GM23338 (cell line): Measurements from ENCODE around the gene NDUFS6. TPM values are rescaled to one million over a fixed set of nuclear protein-coding genes. Genes with fewer than 3 reads are reported as not detected.

Source experiments
- ATAC-seq: fragments of 200-7000 bp; cut with Tn5 transposase; 3 replicates; pipeline ENCODE4 v1.9.1; 2020
- DNase-seq: peaks from one replicate; pipeline ENCODE4 v3.0.0-alpha.2; 2015; ENCODE audit warnings: low spot score
- H2AFZ ChIP-seq: fragments of 200-600 bp; sonication (generic); 2 replicates; pipeline ENCODE4 v1.8.0; 2016; ENCODE audit warnings: antibody characterized with exemption, mild to moderate bottlenecking, moderate library complexity
- H3F3A ChIP-seq: fragments of 200-600 bp; sonication (generic); replicated peaks from 2 replicates; pipeline ENCODE4 v1.8.0; 2017; ENCODE audit warnings: antibody characterized with exemption, mixed run types, low read depth
- H3K27ac ChIP-seq: fragments of 200-600 bp; sonication (generic); 2 replicates; pipeline ENCODE4 v1.6.1; 2016; ENCODE audit warnings: low read depth
- H3K27me3 ChIP-seq: fragments of 200-600 bp; sonication (generic); 2 replicates; pipeline ENCODE4 v1.8.0; 2016; ENCODE audit warnings: mild to moderate bottlenecking, mixed run types, moderate library complexity; ENCODE audit not compliant: insufficient read depth
- H3K36me3 ChIP-seq: fragments of 200-600 bp; sonication (generic); 2 replicates; pipeline ENCODE4 v1.8.0; 2016; ENCODE audit warnings: mild to moderate bottlenecking; ENCODE audit not compliant: insufficient read depth
- H3K4me1 ChIP-seq: fragments of 200-600 bp; sonication (generic); 2 replicates; pipeline ENCODE4 v1.8.0; 2016; ENCODE audit warnings: mild to moderate bottlenecking, moderate library complexity; ENCODE audit not compliant: insufficient read depth
- H3K4me2 ChIP-seq: fragments of 200-600 bp; sonication (generic); 2 replicates; pipeline ENCODE4 v1.7.1; 2017; ENCODE audit warnings: mixed run types
- H3K4me3 ChIP-seq: fragments of 200-600 bp; sonication (generic); 2 replicates; pipeline ENCODE4 v1.6.1; 2016; ENCODE audit warnings: mixed run types
- H3K79me2 ChIP-seq: fragments of 200-600 bp; sonication (generic); replicated peaks from 2 replicates; pipeline ENCODE4 v1.8.0; 2017; ENCODE audit warnings: mild to moderate bottlenecking; ENCODE audit not compliant: insufficient read depth
- H3K9me2 ChIP-seq: fragments of 200-600 bp; sonication (generic); 2 replicates; pipeline ENCODE4 v1.8.0; 2017; ENCODE audit not compliant: insufficient read depth
- H4K20me1 ChIP-seq: fragments of 200-600 bp; sonication (generic); replicated peaks from 2 replicates; pipeline ENCODE4 v1.8.0; 2017; ENCODE audit warnings: mild to moderate bottlenecking; ENCODE audit not compliant: insufficient read depth
- H3K27ac Mint-ChIP-seq: 2 replicates; pipeline ENCODE4 v1.8.0; 2020; ENCODE audit warnings: inconsistent platforms, mild to moderate bottlenecking, moderate library complexity, mixed read lengths
- H3K27me3 Mint-ChIP-seq: 3 replicates; pipeline ENCODE4 v1.8.0; 2022; ENCODE audit warnings: low read depth, mild to moderate bottlenecking, moderate library complexity, mixed read lengths, inconsistent platforms; ENCODE audit not compliant: insufficient read depth, poor library complexity
- H3K36me3 Mint-ChIP-seq: 3 replicates; pipeline ENCODE4 v1.8.0; 2021; ENCODE audit warnings: low read depth, mild to moderate bottlenecking, inconsistent platforms, moderate library complexity, mixed read lengths
- H3K4me1 Mint-ChIP-seq: 3 replicates; pipeline ENCODE4 v1.8.0; 2020; ENCODE audit warnings: mild to moderate bottlenecking, inconsistent platforms, mixed read lengths
- H3K4me3 Mint-ChIP-seq: 3 replicates; pipeline ENCODE4 v1.8.0; 2021; ENCODE audit warnings: moderate library complexity, mild to moderate bottlenecking, inconsistent platforms, mixed read lengths
- H3K9me3 Mint-ChIP-seq: 3 replicates; pipeline ENCODE4 v1.8.0; 2020; ENCODE audit warnings: moderate library complexity, mild to moderate bottlenecking, inconsistent platforms, mixed read lengths
- EZH2phosphoT487 ChIP-seq: fragments of 200-600 bp; sonication (generic); IDR thresholded peaks from one replicate; pipeline ENCODE4 v1.8.1; 2018; ENCODE audit warnings: antibody characterized with exemption; ENCODE audit not compliant: unreplicated experiment
- POLR2AphosphoS5 ChIP-seq: IDR thresholded peaks from 2 replicates; pipeline ENCODE4 v1.6.1; 2016; ENCODE audit warnings: antibody characterized with exemption, low read depth
- STAT1 ChIP-seq: IDR thresholded peaks from one replicate; pipeline ENCODE4 v1.6.1; 2016; ENCODE audit warnings: antibody characterized with exemption; ENCODE audit not compliant: unreplicated experiment
- ZNF114 ChIP-seq: fragments of 250-450 bp; sonication (Bioruptor Pico); IDR thresholded peaks from 2 replicates; pipeline ENCODE4 v1.5.0; 2020; ENCODE audit warnings: mild to moderate bottlenecking, moderate library complexity
- ZNF331 ChIP-seq: fragments of 250-450 bp; sonication (Bioruptor Pico); IDR thresholded peaks from 2 replicates; pipeline ENCODE4 v1.5.0; 2020; ENCODE audit warnings: low read depth, mild to moderate bottlenecking, moderate library complexity
- polyA plus RNA-seq: library from polyadenylated mRNA; unstranded; fragments of >200 nt; fragmentation: Nextera tagmentation; extraction: Ambion mirVana; gene quantifications from 2 replicates; pipeline ENCODE4 v1.2.1, GENCODE V29; 2016
- total RNA-seq: library from RNA; depleted of rRNA; stranded (reverse); fragments of >200 nt; shearing (Covaris generic); gene quantifications from 2 replicates; pipeline ENCODE4 v1.2.3, GENCODE V29; 2014
- TF ChIP-seq, protein P1 (sequence below): fragments of 250-450 bp; sonication (Bioruptor Pico); IDR thresholded peaks from 2 replicates; pipeline ENCODE4 v1.5.0; 2020; ENCODE audit warnings: mild to moderate bottlenecking, moderate library complexity
- TF ChIP-seq, protein P2 (sequence below), 2 experiments: fragments of 200-600 bp in 1 of 2; sonication (generic) in 1 of 2; conservative IDR thresholded peaks; 2 replicates each; pipeline versions ENCODE4 v1.5.1 to v1.6.1; 2016 to 2017; ENCODE audit warnings: antibody characterized with exemption in 2 of 2, low read depth in 2 of 2, mild to moderate bottlenecking in 2 of 2, moderate library complexity in 1 of 2

NDUFS6 gene
- total and polyA plus RNA-seq, 2 experiments from 2014 or later: 94.8 to 289 TPM

DNA sequence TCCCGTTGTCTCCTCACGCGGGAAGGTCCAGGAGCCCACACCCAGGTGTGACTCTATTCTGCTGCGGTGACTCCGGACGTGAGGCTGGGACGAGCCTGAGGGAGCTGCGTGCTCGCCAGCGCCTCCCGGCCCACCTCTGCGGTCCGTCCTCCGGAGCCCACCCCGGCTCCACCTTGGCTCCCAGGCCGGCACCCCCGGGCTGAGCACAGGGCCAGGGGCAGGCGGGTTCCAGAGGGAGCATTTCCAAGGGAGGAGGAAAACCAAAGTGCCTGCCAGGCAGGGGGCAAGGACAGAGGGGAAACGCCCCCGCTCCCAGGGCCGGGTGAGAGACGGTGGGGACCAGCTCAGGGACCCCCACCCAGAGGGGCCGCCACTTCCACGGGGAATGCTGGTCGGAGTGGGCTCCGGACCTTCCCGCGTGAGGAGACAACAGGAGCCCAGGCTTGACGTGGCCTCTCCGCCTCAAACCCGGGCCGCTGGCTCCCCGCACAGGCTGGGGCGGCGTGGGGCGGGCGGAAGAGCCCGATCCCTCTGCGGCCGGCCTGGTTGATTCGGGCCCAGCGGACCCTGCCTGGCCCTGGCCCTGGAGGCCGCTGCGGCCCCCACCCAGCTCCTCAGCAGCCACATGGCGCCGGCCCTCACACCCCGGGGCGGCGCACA is 55.5 kb downstream of the NDUFS6 start:
- ATAC-seq (peak; percentile 76), DNase-seq (peak; percentile 41)
- H3K36me3 ChIP-seq: no peaks in the 10 kb centered on the region
- Mint-ChIP-seq H3K4me3 (no peak overlapping the region), H3K36me3 (no peaks in the 10 kb centered on the region), H3K9me3 (no peaks in the 10 kb centered on the region), H3K27me3 (peaks cover 25% of the 10 kb centered on the region), H3K4me1 (peaks cover 7% of the 10 kb centered on the region; the same call in 2 of the 3 replicates), H3K27ac (no peak overlapping the region)
- no peak overlapping the region for H3K4me2 ChIP-seq
- H3K79me2 ChIP-seq: no peaks in the 10 kb centered on the region
- H3K27ac ChIP-seq: no peak overlapping the region
- H3K9me2 ChIP-seq: no peaks in the 10 kb centered on the region
- TF ChIP-seq, protein P1, sequence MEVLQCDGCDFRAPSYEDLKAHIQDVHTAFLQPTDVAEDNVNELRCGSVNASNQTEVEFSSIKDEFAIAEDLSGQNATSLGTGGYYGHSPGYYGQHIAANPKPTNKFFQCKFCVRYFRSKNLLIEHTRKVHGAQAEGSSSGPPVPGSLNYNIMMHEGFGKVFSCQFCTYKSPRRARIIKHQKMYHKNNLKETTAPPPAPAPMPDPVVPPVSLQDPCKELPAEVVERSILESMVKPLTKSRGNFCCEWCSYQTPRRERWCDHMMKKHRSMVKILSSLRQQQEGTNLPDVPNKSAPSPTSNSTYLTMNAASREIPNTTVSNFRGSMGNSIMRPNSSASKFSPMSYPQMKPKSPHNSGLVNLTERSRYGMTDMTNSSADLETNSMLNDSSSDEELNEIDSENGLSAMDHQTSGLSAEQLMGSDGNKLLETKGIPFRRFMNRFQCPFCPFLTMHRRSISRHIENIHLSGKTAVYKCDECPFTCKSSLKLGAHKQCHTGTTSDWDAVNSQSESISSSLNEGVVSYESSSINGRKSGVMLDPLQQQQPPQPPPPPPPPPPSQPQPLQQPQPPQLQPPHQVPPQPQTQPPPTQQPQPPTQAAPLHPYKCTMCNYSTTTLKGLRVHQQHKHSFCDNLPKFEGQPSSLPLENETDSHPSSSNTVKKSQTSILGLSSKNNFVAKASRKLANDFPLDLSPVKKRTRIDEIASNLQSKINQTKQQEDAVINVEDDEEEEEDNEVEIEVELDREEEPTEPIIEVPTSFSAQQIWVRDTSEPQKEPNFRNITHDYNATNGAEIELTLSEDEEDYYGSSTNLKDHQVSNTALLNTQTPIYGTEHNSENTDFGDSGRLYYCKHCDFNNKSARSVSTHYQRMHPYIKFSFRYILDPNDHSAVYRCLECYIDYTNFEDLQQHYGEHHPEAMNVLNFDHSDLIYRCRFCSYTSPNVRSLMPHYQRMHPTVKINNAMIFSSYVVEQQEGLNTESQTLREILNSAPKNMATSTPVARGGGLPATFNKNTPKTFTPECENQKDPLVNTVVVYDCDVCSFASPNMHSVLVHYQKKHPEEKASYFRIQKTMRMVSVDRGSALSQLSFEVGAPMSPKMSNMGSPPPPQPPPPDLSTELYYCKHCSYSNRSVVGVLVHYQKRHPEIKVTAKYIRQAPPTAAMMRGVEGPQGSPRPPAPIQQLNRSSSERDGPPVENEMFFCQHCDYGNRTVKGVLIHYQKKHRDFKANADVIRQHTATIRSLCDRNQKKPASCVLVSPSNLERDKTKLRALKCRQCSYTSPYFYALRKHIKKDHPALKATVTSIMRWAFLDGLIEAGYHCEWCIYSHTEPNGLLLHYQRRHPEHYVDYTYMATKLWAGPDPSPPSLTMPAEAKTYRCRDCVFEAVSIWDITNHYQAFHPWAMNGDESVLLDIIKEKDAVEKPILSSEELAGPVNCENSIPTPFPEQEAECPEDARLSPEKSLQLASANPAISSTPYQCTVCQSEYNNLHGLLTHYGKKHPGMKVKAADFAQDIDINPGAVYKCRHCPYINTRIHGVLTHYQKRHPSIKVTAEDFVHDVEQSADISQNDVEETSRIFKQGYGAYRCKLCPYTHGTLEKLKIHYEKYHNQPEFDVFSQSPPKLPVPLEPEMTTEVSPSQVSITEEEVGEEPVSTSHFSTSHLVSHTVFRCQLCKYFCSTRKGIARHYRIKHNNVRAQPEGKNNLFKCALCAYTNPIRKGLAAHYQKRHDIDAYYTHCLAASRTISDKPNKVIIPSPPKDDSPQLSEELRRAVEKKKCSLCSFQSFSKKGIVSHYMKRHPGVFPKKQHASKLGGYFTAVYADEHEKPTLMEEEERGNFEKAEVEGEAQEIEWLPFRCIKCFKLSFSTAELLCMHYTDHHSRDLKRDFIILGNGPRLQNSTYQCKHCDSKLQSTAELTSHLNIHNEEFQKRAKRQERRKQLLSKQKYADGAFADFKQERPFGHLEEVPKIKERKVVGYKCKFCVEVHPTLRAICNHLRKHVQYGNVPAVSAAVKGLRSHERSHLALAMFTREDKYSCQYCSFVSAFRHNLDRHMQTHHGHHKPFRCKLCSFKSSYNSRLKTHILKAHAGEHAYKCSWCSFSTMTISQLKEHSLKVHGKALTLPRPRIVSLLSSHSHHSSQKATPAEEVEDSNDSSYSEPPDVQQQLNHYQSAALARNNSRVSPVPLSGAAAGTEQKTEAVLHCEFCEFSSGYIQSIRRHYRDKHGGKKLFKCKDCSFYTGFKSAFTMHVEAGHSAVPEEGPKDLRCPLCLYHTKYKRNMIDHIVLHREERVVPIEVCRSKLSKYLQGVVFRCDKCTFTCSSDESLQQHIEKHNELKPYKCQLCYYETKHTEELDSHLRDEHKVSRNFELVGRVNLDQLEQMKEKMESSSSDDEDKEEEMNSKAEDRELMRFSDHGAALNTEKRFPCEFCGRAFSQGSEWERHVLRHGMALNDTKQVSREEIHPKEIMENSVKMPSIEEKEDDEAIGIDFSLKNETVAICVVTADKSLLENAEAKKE: no peak
- TF ChIP-seq EZH2phosphoT487 (no peak), ZNF114 (CRISPR knock-in tag) (no peak), ZNF331 (CRISPR knock-in tag) (no peak), STAT1 (no peak), POLR2AphosphoS5 (no peak)
- TF ChIP-seq, protein P2, sequence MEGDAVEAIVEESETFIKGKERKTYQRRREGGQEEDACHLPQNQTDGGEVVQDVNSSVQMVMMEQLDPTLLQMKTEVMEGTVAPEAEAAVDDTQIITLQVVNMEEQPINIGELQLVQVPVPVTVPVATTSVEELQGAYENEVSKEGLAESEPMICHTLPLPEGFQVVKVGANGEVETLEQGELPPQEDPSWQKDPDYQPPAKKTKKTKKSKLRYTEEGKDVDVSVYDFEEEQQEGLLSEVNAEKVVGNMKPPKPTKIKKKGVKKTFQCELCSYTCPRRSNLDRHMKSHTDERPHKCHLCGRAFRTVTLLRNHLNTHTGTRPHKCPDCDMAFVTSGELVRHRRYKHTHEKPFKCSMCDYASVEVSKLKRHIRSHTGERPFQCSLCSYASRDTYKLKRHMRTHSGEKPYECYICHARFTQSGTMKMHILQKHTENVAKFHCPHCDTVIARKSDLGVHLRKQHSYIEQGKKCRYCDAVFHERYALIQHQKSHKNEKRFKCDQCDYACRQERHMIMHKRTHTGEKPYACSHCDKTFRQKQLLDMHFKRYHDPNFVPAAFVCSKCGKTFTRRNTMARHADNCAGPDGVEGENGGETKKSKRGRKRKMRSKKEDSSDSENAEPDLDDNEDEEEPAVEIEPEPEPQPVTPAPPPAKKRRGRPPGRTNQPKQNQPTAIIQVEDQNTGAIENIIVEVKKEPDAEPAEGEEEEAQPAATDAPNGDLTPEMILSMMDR (conservative IDR thresholded peaks at IDR 0.05; ENCODE audit: low read depth in 2 of 2): 0 out of 4 replicates have a peak, but pooled peaks of 1 of the 2 experiments have one; percentile 13
- H3F3A ChIP-seq: no peaks in the 10 kb centered on the region
- no peak overlapping the region for H3K4me3 ChIP-seq
- no peak overlapping the region for H2AFZ ChIP-seq
- no peaks in the 10 kb centered on the region for H3K4me1 ChIP-seq
- H4K20me1 ChIP-seq: no peaks in the 10 kb centered on the region
- peaks cover 12% of the 10 kb centered on the region for H3K27me3 ChIP-seq
